ENCODE data around the gene ACTR10. TPM values are rescaled to one million over a fixed set of nuclear protein-coding genes. Genes with fewer than 3 reads are reported as not detected.

Gene ACTR10
- total RNA-seq = 49.8 and 75.5 TPM in 2 replicates

GRCh38 chr14:58199726-58200479 is at the start of gene ACTR10:
ACTR10 (plus strand) TSS chr14:58200149; CDS start chr14:58200218, 69 bp downstream.

DNA sequence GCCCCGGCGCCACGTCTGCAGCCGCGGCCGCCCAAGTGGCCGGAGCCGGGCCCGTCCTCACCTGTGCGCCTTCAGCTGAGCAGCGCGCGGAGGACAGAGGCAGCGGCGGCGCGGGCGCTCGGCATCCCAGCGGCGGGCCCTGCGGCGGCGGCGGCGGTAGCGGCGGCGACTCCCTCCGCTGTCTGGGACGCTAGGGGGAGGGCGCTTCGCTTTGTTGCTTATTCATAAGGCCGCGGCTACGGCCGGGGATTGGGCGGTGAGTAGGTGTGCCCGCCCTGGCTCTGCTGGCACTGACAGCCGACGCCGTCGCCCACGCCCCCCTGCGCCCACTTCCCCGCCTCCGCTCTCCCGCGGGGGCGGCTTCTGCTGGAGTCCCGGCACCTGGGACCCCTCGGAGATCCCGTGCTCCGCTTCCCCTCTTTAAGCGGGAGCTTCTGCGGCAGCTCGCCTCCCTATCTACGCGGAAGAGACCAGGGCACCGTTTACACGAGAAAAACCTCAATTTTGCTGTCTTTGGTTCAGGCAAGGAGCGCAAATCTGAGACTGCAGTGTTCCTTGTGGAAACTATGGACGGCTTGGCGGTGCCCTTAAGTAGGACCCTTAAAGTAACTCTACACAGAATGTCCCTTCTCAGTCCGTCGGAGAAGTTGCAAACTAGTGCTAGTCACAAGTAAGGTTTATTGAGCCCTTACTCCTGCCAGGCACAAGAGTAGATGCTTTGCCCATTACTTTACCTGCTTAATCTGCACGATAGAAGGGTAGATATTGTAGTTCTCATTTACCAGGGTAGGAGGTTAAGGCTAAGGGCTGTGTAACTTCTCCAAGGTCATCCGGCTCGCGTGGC is 47.7 kb upstream of the ACTR10 start, which contains the start of gene ARMH4:
Gene ARMH4 (minus strand): TSS at position 200 of the 844 bp plus-strand sequence. CDS start 12,855 bp downstream, outside the sequence.

GRCh38 chr14:58244556-58245387 is 44.8 kb downstream of the ACTR10 start, which contains the start of gene PSMA3:
PSMA3 (plus strand) TSS chr14:58244843; CDS start chr14:58244921, 78 bp downstream.

Other genes with a start within 250 kb of the ACTR10 start
- 0.74 and 1.0 TPM in 2 replicates for gene ARMH4, start 47.9 kb upstream of the ACTR10 start, total RNA-seq
- 126 and 147 TPM in 2 replicates for gene PSMA3, start 44.7 kb downstream of the ACTR10 start, total RNA-seq
- gene ARID4A, start 98.4 kb downstream of the ACTR10 start, total RNA-seq = 2.0 and 2.1 TPM in 2 replicates
- not detected in 2 replicates for gene TOMM20L, start 195.8 kb downstream of the ACTR10 start, total RNA-seq
- gene TIMM9, start 227.4 kb downstream of the ACTR10 start, total RNA-seq = 51.9 and 78.2 TPM in 2 replicates
- 22.6 and 26.4 TPM in 2 replicates for gene KIAA0586, start 227.6 kb downstream of the ACTR10 start, total RNA-seq